ENCODE results near the gene XYLT1.

XYLT1 gene

GRCh38 chr16:17497648-17498047 lies 26.9 kb upstream of the XYLT1 start:
- H3K4me1 ChIP-seq (ENCODE audit: low read length), result no peaks in the 10 kb centered on the region
- H3K36me3 ChIP-seq (replicated peaks; ENCODE audit: low read depth, low read length), result no peaks in the 10 kb centered on the region
- H2AFZ ChIP-seq (ENCODE audit: low read depth, low read length), result no peak overlapping the region
- no peaks in the 10 kb centered on the region for H4K20me1 ChIP-seq (ENCODE audit: insufficient read depth, low read length)
- H3K27ac ChIP-seq (ENCODE audit: low read length), result no peak overlapping the region
- TF ChIP-seq CTCF (IDR thresholded peaks at IDR 0.05; ENCODE audit: low read depth, low read length) (no peak), EZH2phosphoT487 (IDR thresholded peaks at IDR 0.05; ENCODE audit: low read depth) (no peak)
- H3K9ac ChIP-seq (ENCODE audit: low read length), result no peak overlapping the region
- H3K4me3 ChIP-seq (ENCODE audit: low read length), result no peak overlapping the region
- H3K4me2 ChIP-seq (ENCODE audit: low read length), result no peak overlapping the region
- H3K79me2 ChIP-seq (ENCODE audit: low read length), result no peaks in the 10 kb centered on the region
- H3K9me3 ChIP-seq (ENCODE audit: insufficient read depth, low read length), result no peaks in the 10 kb centered on the region
- peaks cover 5% of the 10 kb centered on the region; the same call in 1 of the 2 replicates for H3K27me3 ChIP-seq (ENCODE audit: low read depth, low read length)

GRCh38 chr16:17496891-17497290 lies 26.1 kb upstream of the XYLT1 start:
- TF ChIP-seq EZH2phosphoT487 (IDR thresholded peaks at IDR 0.05; ENCODE audit: low read depth) (no peak), CTCF (IDR thresholded peaks at IDR 0.05; ENCODE audit: low read depth, low read length) (no peak)
- no peak overlapping the region for H3K9ac ChIP-seq (ENCODE audit: low read length)
- H3K9me3 ChIP-seq (ENCODE audit: insufficient read depth, low read length), result no peaks in the 10 kb centered on the region
- peaks cover 5% of the 10 kb centered on the region; the same call in 1 of the 2 replicates for H3K27me3 ChIP-seq (ENCODE audit: low read depth, low read length)
- no peak overlapping the region for H3K4me2 ChIP-seq (ENCODE audit: low read length)
- no peaks in the 10 kb centered on the region for H3K4me1 ChIP-seq (ENCODE audit: low read length)
- H3K27ac ChIP-seq (ENCODE audit: low read length), result no peak overlapping the region
- H2AFZ ChIP-seq (ENCODE audit: low read depth, low read length), result no peak overlapping the region
- H3K79me2 ChIP-seq (ENCODE audit: low read length), result no peaks in the 10 kb centered on the region
- no peaks in the 10 kb centered on the region for H4K20me1 ChIP-seq (ENCODE audit: insufficient read depth, low read length)
- H3K4me3 ChIP-seq (ENCODE audit: low read length), result no peak overlapping the region
- no peaks in the 10 kb centered on the region for H3K36me3 ChIP-seq (replicated peaks; ENCODE audit: low read depth, low read length)

DNA sequence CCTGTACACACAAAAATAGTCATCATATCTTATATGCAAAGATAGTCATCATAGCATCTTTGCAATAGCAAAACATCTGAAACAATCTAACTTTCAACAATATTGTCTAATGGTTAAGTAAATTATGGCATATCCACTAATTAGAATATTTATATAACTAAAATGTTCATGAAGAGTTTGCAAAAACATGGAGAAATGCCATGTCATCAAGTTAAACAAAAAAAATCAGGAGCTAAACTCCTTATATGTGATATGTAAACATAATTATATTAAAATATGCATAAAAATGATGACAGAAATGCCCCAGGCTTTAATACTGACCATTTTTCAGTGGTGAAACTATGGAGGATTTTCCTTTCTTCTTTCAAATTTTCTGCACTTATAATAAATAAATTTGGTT lies 22.3 kb upstream of the XYLT1 start:
- TF ChIP-seq EZH2phosphoT487 (IDR thresholded peaks at IDR 0.05; ENCODE audit: low read depth) (no peak), CTCF (IDR thresholded peaks at IDR 0.05; ENCODE audit: low read depth, low read length) (no peak)
- Histone ChIP-seq H3K27ac (ENCODE audit: low read length) (no peak overlapping the region), H4K20me1 (ENCODE audit: insufficient read depth, low read length) (no peaks in the 10 kb centered on the region), H3K36me3 (replicated peaks; ENCODE audit: low read depth, low read length) (no peaks in the 10 kb centered on the region), H3K4me3 (ENCODE audit: low read length) (no peak overlapping the region), H3K4me2 (ENCODE audit: low read length) (no peak overlapping the region), H3K9me3 (ENCODE audit: insufficient read depth, low read length) (no peaks in the 10 kb centered on the region), H3K27me3 (ENCODE audit: low read depth, low read length) (peaks cover 5% of the 10 kb centered on the region; the same call in 1 of the 2 replicates), H3K9ac (ENCODE audit: low read length) (no peak overlapping the region), H2AFZ (ENCODE audit: low read depth, low read length) (no peak overlapping the region), H3K4me1 (ENCODE audit: low read length) (no peaks in the 10 kb centered on the region), H3K79me2 (ENCODE audit: low read length) (no peaks in the 10 kb centered on the region)

DNA sequence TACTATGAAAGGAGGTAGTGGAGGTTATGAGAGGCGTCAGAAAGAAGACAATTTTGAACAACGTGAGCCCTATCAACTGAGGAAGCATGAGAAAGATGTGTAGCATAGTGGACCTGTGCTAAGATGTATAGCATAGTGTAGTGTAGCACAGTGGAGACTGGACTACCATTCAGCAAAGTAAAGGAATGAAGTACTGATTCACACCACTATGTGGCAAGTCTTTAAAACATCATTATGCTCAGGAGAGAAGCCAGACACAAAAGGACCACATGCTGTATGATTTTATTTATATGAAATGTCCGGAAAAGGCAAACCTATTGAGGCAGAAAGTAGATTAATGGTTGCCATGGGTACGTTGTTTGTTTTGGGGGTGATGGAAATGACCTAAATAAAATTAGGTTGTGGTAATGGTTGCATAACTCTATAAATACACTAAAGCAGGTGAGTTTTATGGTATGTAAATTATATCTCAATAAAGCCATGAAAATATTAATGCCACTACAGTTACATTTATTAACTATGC lies 20.4 kb upstream of the XYLT1 start:
- Histone ChIP-seq H3K4me1 (ENCODE audit: low read length) (no peaks in the 10 kb centered on the region), H3K36me3 (replicated peaks; ENCODE audit: low read depth, low read length) (no peaks in the 10 kb centered on the region), H3K9ac (ENCODE audit: low read length) (no peak overlapping the region), H3K4me3 (ENCODE audit: low read length) (no peak overlapping the region), H4K20me1 (ENCODE audit: insufficient read depth, low read length) (no peaks in the 10 kb centered on the region), H3K27ac (ENCODE audit: low read length) (no peak overlapping the region), H3K4me2 (ENCODE audit: low read length) (no peak overlapping the region), H3K79me2 (ENCODE audit: low read length) (no peaks in the 10 kb centered on the region), H3K27me3 (ENCODE audit: low read depth, low read length) (0 out of 2 replicates have a peak, but pooled peaks cover 5% of the 10 kb centered on the region), H2AFZ (ENCODE audit: low read depth, low read length) (no peak overlapping the region), H3K9me3 (ENCODE audit: insufficient read depth, low read length) (no peaks in the 10 kb centered on the region)
- no peak for TF ChIP-seq CTCF (IDR thresholded peaks at IDR 0.05; ENCODE audit: low read depth, low read length)
- TF ChIP-seq EZH2phosphoT487 (IDR thresholded peaks at IDR 0.05; ENCODE audit: low read depth), result no peak

Data from OCI-LY3 (cell line).